Embryonic facial prominence (tissue), 1 donor: ENCODE results near the gene ARHGAP10.

Experiments
- DNase-seq: peaks from one replicate; pipeline ENCODE4 v3.0.0-alpha.2; 2016; ENCODE audit errors: extremely low spot score

ARHGAP10 gene

DNA sequence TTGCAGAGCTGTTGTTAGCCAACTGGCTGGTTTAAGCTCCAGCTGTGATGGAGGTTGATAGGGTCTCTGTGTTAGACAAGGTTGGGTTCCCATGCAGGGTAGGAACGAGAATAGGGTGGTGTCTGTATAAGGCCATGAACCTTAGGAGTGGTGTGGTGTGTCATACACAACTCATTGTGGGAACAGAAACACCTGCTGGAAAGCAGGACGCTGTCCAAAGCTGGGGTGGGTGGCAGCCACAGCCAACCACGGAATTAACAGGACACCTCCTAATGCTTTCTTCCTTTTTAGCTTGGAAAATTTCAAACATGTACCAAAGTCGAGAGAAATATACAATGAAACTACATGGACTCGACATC lies 94.4 kb downstream of the ARHGAP10 start:
- no peak for DNase-seq

- DNase-seq = no peak
These were observed 96.5 kb downstream of the ARHGAP10 start for GRCh38 chr4:147828331-147828905.

- DNase-seq = no peak
These were observed 97.7 kb downstream of the ARHGAP10 start for GRCh38 chr4:147829401-147830101.

DNA sequence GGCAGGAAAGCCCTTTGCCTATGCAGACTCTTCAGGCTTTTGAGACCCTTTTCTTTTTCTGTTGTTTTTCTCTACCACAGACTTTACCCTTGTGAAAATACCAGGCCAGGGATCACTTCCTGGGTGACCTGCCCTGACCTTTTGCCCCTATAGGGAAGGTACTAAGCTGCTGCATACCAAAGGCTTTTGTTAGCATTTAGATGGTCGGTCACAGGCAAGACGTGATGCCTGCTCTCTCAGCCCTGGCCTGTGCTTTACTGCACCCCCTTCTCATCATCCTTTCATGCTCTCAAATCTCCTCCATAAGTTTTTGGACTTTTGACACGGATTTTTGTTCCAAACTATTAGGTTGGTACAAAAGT lies 98.2 kb downstream of the ARHGAP10 start:
- DNase-seq = no peak

- no peak for DNase-seq
These were observed 99.1 kb downstream of the ARHGAP10 start for GRCh38 chr4:147830987-147831386.

GRCh38 chr4:147831551-147832171 lies 99.8 kb downstream of the ARHGAP10 start:
- DNase-seq = no peak

DNA sequence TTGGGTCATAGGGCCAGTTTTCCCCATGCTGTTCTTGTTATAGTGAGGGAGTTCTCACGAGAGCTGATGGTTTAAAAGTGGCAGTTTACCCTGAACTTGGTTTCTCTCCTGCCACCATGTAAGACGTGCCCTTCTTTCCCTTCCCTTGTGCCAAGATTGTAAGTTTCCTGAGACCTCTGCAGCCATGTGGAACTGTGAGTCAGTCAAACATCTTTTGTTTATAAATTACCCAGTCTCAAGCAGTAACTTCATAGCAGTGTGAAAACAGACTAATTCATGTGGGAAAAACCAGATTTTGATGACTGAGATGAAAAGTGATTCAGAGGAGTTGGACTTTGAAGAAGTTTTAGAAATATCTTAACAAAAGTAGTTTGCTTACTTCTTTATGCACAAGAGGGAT lies 101.4 kb downstream of the ARHGAP10 start:
- no peak for DNase-seq

GRCh38 chr4:147833741-147834140 lies 101.9 kb downstream of the ARHGAP10 start:
- no peak for DNase-seq

- no peak for DNase-seq
These were observed 102.6 kb downstream of the ARHGAP10 start for GRCh38 chr4:147834480-147834879.

GRCh38 chr4:147836807-147837206 lies 104.9 kb downstream of the ARHGAP10 start:
- no peak for DNase-seq

DNA sequence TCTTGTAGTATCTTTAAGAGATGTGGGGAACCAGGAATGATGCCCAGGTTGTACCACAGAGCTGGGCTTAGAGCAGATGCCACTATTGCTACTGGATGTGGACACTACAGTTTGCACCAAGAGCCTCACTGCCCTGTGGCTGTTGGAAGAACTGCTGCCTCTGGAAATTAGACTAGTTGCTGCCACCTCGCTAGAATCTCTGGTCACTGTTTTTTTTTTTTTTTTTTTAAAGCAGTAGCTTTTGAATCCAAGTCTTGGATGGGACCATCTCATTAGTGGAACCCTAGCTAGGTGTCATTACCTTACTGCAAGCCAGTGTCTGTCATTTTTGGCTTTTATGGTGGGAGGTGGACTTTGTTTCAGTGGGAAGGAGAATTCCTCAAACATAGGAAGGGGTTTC lies 105.5 kb downstream of the ARHGAP10 start:
- no peak for DNase-seq

GRCh38 chr4:147837854-147838253 lies 106.0 kb downstream of the ARHGAP10 start:
- no peak for DNase-seq

- no peak for DNase-seq
These were observed 107.3 kb downstream of the ARHGAP10 start for GRCh38 chr4:147839200-147839599.

- DNase-seq = no peak
These were observed 107.8 kb downstream of the ARHGAP10 start for GRCh38 chr4:147839663-147840062.

- no peak for DNase-seq
These were observed 109.2 kb downstream of the ARHGAP10 start for GRCh38 chr4:147840838-147841738.

- no peak for DNase-seq
These were observed 110.7 kb downstream of the ARHGAP10 start for GRCh38 chr4:147842573-147842972.

DNA sequence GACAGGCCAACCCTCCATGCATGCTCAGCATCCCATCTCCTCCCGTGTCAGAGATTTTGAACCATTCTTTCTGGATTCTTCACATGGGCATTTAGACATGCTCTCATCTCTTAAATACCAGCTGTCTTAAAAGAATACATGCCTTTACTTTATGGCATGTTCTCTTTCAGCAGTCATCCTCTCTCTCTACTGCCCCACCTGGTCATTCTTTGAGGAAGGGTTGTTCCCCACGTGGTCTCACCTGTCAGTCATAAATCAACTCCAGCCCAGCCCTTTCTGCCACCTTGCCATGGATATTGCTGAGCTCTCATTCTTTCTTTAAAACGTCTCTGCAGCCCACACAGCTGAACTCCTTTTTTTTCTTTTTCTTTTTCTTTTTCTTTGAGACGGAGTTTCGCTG lies 111.3 kb downstream of the ARHGAP10 start:
- DNase-seq = no peak

DNA sequence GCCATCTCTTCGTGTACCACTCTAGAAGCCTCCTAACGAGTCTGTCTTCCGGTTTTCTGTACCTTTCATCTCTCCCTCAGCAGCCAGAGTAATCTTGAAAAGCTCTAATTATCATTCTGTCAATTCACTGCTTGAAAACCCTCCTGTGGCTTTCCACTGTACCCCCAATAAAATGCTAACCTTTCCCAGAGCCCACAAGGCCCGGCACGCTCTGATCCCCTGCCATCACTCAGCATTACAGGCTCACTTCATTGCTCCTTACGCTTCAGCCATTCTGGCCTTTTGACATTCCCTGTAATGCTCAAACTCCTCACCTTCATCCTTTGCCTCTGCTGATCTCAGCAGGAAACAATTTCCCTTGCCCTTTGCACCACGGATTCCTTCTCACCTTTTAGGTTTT lies 112.9 kb downstream of the ARHGAP10 start:
- no peak for DNase-seq

GRCh38 chr4:147846318-147847155 lies 114.6 kb downstream of the ARHGAP10 start:
- DNase-seq = no peak

- no peak for DNase-seq
These were observed 116.1 kb downstream of the ARHGAP10 start for GRCh38 chr4:147847751-147848590.

GRCh38 chr4:147848634-147849033 lies 116.7 kb downstream of the ARHGAP10 start:
- no peak for DNase-seq
